Osteocyte (in vitro differentiated cells): ENCODE measurements around the gene CD14. TPM values are rescaled to one million over a fixed set of nuclear protein-coding genes. Genes with fewer than 3 reads are reported as not detected.

ENCODE experiments used
- DNase-seq: peaks from one replicate; pipeline ENCODE4 v3.0.0; 2021; ENCODE audit warnings: mixed read lengths; ENCODE audit not compliant: unreplicated experiment; ENCODE audit errors: extremely low spot score
- H3K27ac Mint-ChIP-seq: one replicate; pipeline ENCODE4 v1.8.0; 2021; ENCODE audit warnings: mild to moderate bottlenecking, mixed read lengths; ENCODE audit not compliant: unreplicated experiment
- H3K27me3 Mint-ChIP-seq: one replicate; pipeline ENCODE4 v1.8.0; 2021; ENCODE audit warnings: mixed read lengths; ENCODE audit not compliant: unreplicated experiment
- H3K36me3 Mint-ChIP-seq: one replicate; pipeline ENCODE4 v1.8.0; 2021; ENCODE audit warnings: mixed read lengths; ENCODE audit not compliant: unreplicated experiment
- H3K4me1 Mint-ChIP-seq: one replicate; pipeline ENCODE4 v1.8.0; 2021; ENCODE audit warnings: mixed read lengths; ENCODE audit not compliant: unreplicated experiment
- H3K4me3 Mint-ChIP-seq: one replicate; pipeline ENCODE4 v1.8.0; 2021; ENCODE audit warnings: mild to moderate bottlenecking, moderate library complexity, mixed read lengths; ENCODE audit not compliant: unreplicated experiment
- H3K9me3 Mint-ChIP-seq: one replicate; pipeline ENCODE4 v1.8.0; 2021; ENCODE audit warnings: mixed read lengths; ENCODE audit not compliant: unreplicated experiment
- CTCF ChIP-seq: fragments of 200-600 bp; sonication (generic); IDR thresholded peaks from 2 replicates; pipeline ENCODE4 v1.5.0; 2021; ENCODE audit warnings: antibody characterized with exemption, mild to moderate bottlenecking, moderate library complexity
- long read RNA-seq: library from polyadenylated mRNA; unstranded; transcript quantifications from one replicate; pipeline ENCODE4 v2.0.0, GENCODE V29; 2021
- total RNA-seq: library from RNA; stranded (reverse); gene quantifications from 2 replicates; pipeline ENCODE4 v1.2.1, GENCODE V29; 2021

The CD14 gene
- not detected in 2 replicates for total RNA-seq
- long read RNA-seq: 0 reads

DNA sequence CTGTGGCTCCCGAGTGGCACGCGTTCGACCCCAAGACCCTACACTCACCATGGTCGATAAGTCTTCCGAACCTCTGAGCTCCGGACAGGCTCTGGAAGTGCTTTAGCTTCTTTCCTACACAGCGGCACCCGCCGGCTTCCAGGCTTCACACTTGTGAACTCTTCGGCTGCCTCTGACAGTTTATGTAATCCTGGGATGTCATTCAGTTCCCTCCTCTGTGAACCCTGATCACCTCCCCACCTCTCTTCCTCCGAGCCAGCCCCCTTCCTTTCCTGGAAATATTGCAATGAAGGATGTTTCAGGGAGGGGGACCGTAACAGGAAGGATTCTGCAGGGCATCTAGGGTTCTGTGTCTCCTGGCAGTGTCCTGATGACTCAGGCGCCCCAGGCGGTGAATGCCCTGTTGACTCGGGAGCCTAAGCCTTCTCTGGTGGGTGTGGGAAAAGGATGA, at the start of gene CD14:
Gene CD14, minus strand, starts transcription at position 155 of the 451 bp plus-strand sequence. Its CDS starts 104 bp downstream, at position 51.
- Mint-ChIP-seq H3K4me1 (no peaks in the 10 kb centered on the region), H3K27me3 (no peaks in the 10 kb centered on the region), H3K36me3 (no peaks in the 10 kb centered on the region), H3K27ac (no peak within 1 kb of the TSS), H3K9me3 (no peaks in the 10 kb centered on the region), H3K4me3 (no peak within 1 kb of the TSS)
- TF ChIP-seq CTCF: no peak
- DNase-seq: no peak

DNA sequence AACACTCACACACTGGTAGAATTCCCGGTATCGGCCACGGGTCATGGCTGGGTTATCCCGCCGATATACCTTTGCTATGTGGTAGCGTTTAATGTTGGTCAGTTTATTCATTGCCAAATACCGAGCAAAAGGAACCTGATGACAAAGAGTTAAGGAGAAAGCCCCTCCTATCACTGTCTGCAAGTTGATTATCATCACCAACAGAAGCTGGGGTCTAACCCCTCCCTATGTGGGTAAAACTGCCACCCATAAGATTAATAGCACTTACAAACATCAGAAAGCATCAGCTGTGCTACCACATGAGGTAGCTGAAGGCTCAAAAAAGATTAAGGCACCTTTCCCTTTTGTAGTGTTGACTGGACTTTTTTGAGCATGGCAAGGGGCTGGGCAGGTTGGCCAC, 46.0 kb upstream of the CD14 start:
- no peak for TF ChIP-seq CTCF
- Mint-ChIP-seq H3K27ac (no peak overlapping the region), H3K27me3 (no peaks in the 10 kb centered on the region), H3K4me1 (no peaks in the 10 kb centered on the region), H3K9me3 (no peaks in the 10 kb centered on the region), H3K4me3 (no peak overlapping the region), H3K36me3 (peaks cover 35% of the 10 kb centered on the region)
- DNase-seq: no peak

DNA sequence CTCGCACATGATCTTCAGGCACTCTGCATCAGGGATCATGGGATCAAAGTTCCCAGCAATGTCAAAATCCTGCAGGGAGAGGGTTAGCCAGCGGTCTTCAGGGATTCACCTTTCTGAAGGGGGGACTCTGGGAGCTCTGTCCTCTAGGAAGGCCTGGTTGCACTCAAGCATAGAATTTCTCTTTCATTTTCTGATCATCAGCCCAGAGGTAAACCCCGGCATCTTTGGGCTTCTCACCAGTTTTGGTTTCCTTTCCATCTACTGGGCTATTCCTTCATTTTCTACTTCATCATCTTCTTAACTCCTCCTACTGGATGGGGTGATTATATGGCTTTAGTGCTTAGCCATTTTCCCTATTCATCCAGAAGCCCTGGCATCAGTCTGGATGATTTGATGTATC, 45.0 kb upstream of the CD14 start:
- DNase-seq: no peak
- no peaks in the 10 kb centered on the region for H3K4me1 Mint-ChIP-seq
- no peaks in the 10 kb centered on the region for H3K27me3 Mint-ChIP-seq
- no peaks in the 10 kb centered on the region for H3K9me3 Mint-ChIP-seq
- H3K27ac Mint-ChIP-seq: no peak overlapping the region
- H3K36me3 Mint-ChIP-seq: peaks cover 32% of the 10 kb centered on the region
- TF ChIP-seq CTCF: no peak
- no peak overlapping the region for H3K4me3 Mint-ChIP-seq

DNA sequence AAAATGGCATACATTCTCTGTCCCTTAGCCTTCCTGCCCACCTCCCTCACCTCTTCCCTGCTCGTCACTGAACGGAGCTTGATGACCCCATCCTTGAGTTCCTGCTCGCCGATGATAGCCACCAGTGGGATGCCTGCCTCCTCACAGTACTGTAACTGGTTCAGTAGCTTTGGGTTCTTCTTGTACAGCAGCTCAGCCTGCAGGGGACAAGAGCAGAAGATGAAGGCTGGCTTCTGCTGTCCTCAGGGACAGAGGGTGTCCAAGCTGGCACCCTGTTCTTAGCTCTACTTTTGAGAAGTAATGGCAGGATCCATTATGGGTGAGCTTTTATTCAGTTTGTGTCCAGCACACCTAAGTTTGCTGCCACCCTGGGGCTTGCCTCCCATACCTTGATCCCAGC, 41.7 kb upstream of the CD14 start:
- no peak for DNase-seq
- Mint-ChIP-seq H3K27me3 (no peaks in the 10 kb centered on the region), H3K27ac (no peak overlapping the region), H3K36me3 (peaks cover 40% of the 10 kb centered on the region), H3K4me1 (no peaks in the 10 kb centered on the region), H3K9me3 (no peaks in the 10 kb centered on the region), H3K4me3 (no peak overlapping the region)
- no peak for TF ChIP-seq CTCF

GRCh38 chr5:140674211-140674610, 41.2 kb upstream of the CD14 start:
- peaks cover 42% of the 10 kb centered on the region for H3K36me3 Mint-ChIP-seq
- TF ChIP-seq CTCF: no peak
- no peaks in the 10 kb centered on the region for H3K27me3 Mint-ChIP-seq
- H3K4me1 Mint-ChIP-seq: no peaks in the 10 kb centered on the region
- no peak overlapping the region for H3K4me3 Mint-ChIP-seq
- DNase-seq: no peak
- H3K27ac Mint-ChIP-seq: no peak overlapping the region
- H3K9me3 Mint-ChIP-seq: no peaks in the 10 kb centered on the region
